ENCODE measurements around the gene NEU3.
"Not testable (repeated sequence)": the region's sequence is repeated elsewhere in the genome, so short reads cannot be mapped to it uniquely, and the experiment has no call there.

Gene NEU3

GRCh38 chr11:75029836-75030631 is 41.3 kb downstream of the NEU3 start:
- DNase-seq (ENCODE audit: low read depth): no peak

- no peak for DNase-seq (ENCODE audit: low read depth)
Observed at GRCh38 chr11:75031224-75031753, 42.6 kb downstream of the NEU3 start.

DNA sequence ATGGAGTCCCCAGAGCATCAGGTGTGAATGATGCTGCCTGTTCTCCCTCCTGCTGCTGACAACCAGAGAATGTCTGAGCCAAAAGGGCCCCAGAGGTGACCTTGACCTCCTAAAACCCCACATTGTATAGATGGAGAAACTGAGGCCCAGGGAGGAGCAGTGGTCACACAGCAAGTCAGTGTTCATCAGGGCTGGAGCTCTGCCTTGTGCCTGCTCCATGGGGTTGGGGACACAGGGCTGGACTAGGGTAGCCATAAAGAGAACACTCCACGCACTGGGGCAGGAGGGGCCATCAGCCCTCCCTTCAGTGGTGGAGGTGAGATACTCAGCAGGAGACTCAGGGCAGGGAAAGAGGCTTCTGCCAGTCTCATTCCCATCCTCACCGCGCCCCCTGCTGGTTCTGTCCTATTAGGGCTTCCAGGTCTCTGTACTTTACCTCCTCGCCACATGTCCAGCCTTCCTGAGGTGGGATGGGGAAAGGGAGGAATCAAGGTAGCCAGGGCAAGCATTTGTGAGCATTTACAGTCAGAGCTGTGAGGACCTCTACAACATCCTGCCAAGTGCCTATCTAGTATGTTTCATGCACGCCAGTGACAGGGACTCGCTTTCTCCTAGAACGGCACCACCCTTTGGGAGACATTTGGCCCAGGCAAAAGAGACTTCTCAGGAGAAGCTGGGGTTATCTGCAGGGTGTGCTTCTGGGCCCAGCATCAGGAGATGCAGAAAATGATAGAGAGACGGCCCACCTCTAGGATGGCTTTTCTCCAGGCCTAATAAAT is 43.2 kb downstream of the NEU3 start:
- no peak for DNase-seq (ENCODE audit: low read depth)

GRCh38 chr11:75032550-75032935 is 43.8 kb downstream of the NEU3 start:
- no peak for DNase-seq (ENCODE audit: low read depth)

DNA sequence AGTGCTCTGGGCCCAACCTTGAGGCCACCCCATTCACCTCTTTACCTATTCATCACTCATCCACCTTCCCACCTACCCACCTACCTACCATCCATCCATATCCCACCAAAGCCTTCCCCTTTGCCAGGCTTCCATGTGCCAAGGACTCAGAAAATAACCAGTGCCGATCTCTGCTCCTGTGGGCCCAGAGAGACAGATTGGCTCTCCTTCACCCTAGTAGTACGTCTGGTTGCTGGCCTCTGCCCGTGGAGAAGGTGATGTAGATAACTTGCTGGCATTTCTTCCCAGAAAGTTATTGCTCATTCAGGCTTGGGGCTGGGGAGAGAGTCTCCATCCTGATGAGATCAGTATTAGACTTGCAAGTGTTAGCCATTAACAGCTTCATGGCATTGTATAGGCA is 45.2 kb downstream of the NEU3 start:
- no peak for DNase-seq (ENCODE audit: low read depth)

GRCh38 chr11:75035256-75035655 is 46.5 kb downstream of the NEU3 start:
- DNase-seq (ENCODE audit: low read depth): no peak

- no peak for DNase-seq (ENCODE audit: low read depth)
Observed at GRCh38 chr11:75035911-75036565, 47.3 kb downstream of the NEU3 start.

GRCh38 chr11:75040167-75040770 is 51.5 kb downstream of the NEU3 start:
- no peak for DNase-seq (ENCODE audit: low read depth)

DNA sequence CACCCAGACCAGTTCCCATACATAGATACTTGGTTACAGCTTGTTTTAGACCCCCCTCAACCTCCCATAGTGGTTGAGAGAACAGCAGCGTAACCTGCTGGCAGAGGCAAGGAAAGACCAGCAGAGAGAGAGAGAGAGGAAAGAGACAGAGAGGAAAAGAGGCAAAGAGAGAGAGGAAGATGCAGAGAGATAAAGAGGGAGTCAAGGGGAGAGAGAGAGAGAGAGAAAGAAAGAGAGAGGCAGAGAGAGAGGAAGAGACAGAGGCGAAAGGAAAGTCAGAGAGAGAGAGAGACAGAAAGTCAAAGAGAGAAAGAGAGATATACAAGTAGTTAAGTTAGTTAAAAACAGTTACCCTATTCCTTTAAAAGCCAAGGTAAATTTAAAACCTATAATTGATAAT is 52.5 kb downstream of the NEU3 start:
- no peak for DNase-seq (ENCODE audit: low read depth)

DNA sequence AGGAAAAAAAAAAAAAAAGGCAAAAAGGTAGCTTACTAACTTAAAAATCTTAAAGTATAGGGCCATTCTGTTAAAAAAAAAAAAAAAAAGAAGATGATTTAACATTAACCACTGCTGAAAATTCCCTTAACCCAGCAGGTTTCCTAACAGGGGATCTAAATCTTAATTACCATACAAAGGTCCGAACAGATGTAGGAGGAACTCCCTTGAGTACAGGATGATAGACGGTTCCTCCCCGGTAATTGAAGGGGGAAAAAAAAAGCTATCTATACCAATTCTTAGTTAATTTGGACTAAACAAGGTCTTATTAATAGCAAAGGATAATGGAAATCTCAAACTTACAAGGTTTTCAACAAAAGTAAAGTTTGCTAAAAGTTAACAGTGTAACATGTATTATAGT is 53.1 kb downstream of the NEU3 start:
- not testable (repeated sequence) for DNase-seq (ENCODE audit: low read depth)

DNA sequence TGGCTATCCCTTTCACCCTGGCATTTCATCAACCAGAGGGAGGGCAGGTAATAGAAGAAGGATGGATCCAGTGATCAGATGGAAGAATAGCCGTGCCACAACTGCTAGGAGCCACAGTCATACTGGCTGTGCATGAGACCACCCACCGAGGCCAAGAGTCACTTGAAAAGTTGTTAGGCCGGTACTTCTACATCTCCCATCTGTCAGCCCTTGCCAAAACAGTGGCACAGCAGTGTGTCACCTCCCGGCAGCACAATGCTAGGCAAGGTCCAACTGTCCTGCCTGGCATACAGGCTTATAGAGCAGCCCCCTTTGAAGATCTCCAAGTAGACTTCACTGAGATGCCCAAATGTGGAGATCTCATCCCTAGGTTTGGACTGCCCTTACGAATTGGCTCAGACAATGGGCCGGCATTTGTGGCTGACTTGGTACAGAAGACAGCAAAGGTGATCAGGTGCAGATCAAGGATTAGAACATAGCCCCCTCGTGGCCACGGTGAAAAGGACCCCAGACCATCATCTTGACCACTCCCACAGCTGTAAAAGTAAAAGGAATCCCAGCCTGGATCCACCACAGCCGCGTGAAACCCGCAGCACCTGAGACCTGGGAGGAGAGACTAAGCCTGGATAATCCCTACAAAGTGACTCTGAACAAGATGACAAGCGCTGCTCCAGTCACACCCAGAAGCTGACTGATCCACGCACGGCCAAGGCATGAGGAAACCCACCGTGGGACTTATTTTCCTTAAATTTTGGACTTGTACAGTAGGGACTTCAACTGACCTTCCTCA is 55.8 kb downstream of the NEU3 start:
- DNase-seq (ENCODE audit: low read depth): not testable (repeated sequence)

GRCh38 chr11:75046668-75047067 is 57.9 kb downstream of the NEU3 start:
- not testable (repeated sequence) for DNase-seq (ENCODE audit: low read depth)

DNA sequence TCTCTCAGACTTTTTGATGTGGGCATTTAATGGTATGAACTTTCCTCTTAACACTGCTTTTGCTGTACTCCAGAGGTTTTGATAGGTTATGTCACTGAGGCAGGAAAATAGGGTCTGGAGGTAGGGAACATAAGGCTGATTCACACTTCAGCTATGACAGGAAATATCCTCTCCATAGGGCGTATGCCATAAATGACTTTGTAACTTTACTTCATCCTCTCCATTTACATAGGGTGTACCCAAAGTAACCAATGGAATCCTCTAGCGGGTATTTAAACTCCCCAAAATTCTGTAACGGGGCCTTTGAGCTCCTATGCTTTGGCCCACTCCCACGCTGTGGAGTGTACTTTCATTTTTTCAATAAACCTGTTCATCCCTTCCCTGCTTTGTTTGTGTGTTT is 58.5 kb downstream of the NEU3 start:
- no peak for DNase-seq (ENCODE audit: low read depth)

DNA sequence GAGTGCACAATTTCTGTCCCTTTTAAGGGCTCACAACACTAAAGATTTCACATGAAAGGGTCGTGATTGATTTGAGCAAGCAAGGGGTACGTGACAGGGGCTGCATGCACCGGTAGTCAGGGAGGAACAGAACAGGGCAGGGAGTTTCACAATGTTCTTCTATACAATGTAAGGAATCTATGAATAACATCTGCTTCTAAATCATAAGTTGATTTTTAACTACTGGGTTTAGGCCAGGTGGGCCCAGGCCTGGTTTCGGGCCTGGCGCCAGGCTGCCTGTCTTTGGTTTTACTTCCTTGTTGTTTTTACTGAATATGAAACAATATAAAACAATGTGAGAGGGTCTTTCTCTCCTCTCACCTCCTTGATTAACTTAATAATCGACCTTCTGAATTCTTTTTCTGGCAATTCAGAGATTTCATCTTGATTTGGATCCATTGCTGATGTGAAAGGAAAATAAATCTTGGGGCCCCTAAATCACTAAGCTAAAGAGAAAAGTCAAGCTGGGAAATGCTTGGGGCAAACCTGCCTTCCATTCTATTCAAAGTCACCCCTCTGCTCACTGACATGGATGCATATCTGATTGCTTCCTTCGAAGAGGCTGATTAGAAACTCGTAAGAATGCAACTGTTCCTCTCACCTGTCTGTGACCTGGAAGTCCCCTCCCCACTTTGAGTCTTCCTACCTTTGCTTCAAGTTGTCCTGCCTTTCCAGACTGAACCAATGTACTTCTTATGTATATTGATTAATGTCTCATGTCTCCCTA is 61.0 kb downstream of the NEU3 start:
- not testable (repeated sequence) for DNase-seq (ENCODE audit: low read depth)

DNA sequence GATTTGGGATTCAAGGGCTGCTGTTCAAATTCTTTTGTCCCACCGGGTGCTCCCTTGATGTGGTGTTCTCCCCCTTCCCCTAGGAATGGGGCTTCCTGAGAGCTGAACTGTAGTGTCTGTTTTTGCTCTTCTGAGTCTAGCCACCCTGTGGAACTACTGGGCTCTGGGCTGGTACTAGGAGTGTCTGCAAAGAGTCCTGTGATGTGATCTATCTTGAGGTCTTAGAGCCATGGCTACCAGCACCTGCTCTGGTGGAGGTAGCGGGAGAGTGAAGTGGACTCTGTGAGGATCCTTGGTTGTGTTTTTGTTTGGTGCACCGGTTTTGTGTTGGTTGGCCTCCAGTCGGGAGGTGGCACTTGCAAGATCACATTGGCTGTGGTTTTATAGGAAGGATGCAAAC is 61.8 kb downstream of the NEU3 start:
- DNase-seq (ENCODE audit: low read depth): no peak

GRCh38 chr11:75051043-75051442 is 62.3 kb downstream of the NEU3 start:
- DNase-seq (ENCODE audit: low read depth): no peak

DNA sequence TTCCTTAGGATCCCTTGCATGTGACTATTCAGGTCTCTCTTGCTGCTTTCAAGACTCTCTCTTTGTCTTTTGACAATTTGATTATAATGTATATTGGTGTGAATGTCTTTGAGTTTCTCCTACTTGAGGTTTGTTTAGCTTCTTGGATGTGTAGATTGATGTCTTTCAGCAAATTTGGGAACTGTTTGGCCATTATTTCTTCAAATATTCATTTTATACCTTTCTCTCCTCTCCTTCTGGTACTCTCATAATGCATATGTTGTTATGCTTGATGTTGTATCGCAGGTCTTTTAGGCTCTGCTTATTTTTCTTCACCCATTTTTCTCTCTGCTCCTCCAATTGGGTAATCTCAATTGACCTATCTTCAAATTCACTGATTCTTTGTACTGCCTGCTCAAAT is 63.7 kb downstream of the NEU3 start:
- DNase-seq (ENCODE audit: low read depth): no peak

- no peak for DNase-seq (ENCODE audit: low read depth)
Observed at GRCh38 chr11:75055511-75055910, 66.8 kb downstream of the NEU3 start.

- DNase-seq (ENCODE audit: low read depth): no peak
Observed at GRCh38 chr11:75056814-75057213, 68.1 kb downstream of the NEU3 start.

DNA sequence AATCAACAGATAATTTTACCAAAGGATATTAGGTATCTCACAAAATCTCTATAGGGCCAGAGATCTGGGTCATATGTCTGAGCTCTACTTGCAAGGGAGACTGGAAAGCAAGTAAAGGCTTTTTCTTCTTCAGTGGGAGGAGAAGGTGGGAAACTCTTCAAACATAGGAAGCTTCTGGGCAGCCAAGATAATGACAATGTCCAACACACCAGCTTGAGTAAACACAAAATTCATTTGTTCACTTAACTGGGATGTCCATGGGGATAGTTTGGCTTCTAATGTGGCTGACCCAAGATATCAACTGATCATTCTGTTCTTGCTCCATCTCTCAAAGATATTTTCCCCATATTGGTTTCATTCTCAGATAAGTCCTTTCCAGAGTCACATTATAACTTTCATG is 70.6 kb downstream of the NEU3 start:
- no peak for DNase-seq (ENCODE audit: low read depth)
